SK-N-SH (cell line): Measurements from ENCODE around the gene GNPTAB. TPM values are rescaled to one million over a fixed set of nuclear protein-coding genes. Genes with fewer than 3 reads are reported as not detected.

Source experiments
- CTCF ChIA-PET: fragments of 300-600, 350-600 bp; formaldehyde crosslinking; extraction: SDS; loops from one replicate; lab custom pipeline; 2021; lab: Yijun Ruan, JAX
- POLR2A ChIA-PET: fragments of 350-600 bp; sonication (Branson Sonifier 250); formaldehyde crosslinking; extraction: SDS; loops from one replicate; lab custom pipeline; 2020; ENCODE audit warnings: antibody characterized with exemption, inconsistent platforms; lab: Yijun Ruan, JAX
- DNase-seq: peaks from one replicate; pipeline ENCODE4 v3.0.0; 2012
- H2AFZ ChIP-seq: fragments of 200-600 bp; sonication (generic); 2 replicates; pipeline ENCODE4 v1.8.1; 2016; ENCODE audit warnings: antibody characterized with exemption, mild to moderate bottlenecking, low read depth
- H3F3A ChIP-seq: fragments of 200-600 bp; sonication (generic); replicated peaks from 2 replicates; pipeline ENCODE3; 2016; ENCODE audit warnings: antibody characterized with exemption, mild to moderate bottlenecking; ENCODE audit not compliant: insufficient read depth
- H3K27ac ChIP-seq, 2 experiments: fragments of 200-500 bp in 1 of 2; fragments of 200-600 bp in 1 of 2; sonication (Bioruptor generic) in 1 of 2; sonication (generic), shearing (Covaris generic) in 1 of 2; 2 replicates each; pipeline versions ENCODE4 v1.5.1 to v1.6.1; 2014 to 2016; ENCODE audit warnings: low read depth in 2 of 2, inconsistent platforms in 1 of 2, low read length in 1 of 2, mild to moderate bottlenecking in 1 of 2, mixed read lengths in 1 of 2
- H3K27me3 ChIP-seq: fragments of 200-600 bp; sonication (generic), shearing (Covaris generic); 2 replicates; pipeline ENCODE4 v1.6.1; 2016; ENCODE audit warnings: mixed run types; ENCODE audit not compliant: insufficient read depth
- H3K36me3 ChIP-seq, 2 experiments: fragments of 200-500 bp in 1 of 2; fragments of 200-600 bp in 1 of 2; sonication (Bioruptor generic) in 1 of 2; sonication (generic) in 1 of 2; replicated peaks in 1 of 2; 2 replicates each; pipeline versions ENCODE3 to v1.5.1; 2014 to 2016; ENCODE audit warnings: low read length in 1 of 2, mild to moderate bottlenecking in 1 of 2; ENCODE audit not compliant: insufficient read depth in 2 of 2, control insufficient read depth in 1 of 2
- H3K4me1 ChIP-seq, 2 experiments: fragments of 200-500 bp in 1 of 2; fragments of 200-600 bp in 1 of 2; sonication (Bioruptor generic) in 1 of 2; sonication (generic), shearing (Covaris generic) in 1 of 2; 2 replicates each; pipeline versions ENCODE4 v1.5.1 to v1.6.1; 2014 to 2016; ENCODE audit warnings: low read depth in 1 of 2, low read length in 1 of 2, mixed run types in 1 of 2; ENCODE audit not compliant: insufficient read depth in 2 of 2, control insufficient read depth in 1 of 2
- H3K4me2 ChIP-seq: fragments of 200-600 bp; sonication (generic), shearing (Covaris generic); 2 replicates; pipeline ENCODE4 v1.6.1; 2017; ENCODE audit warnings: mixed run types
- H3K4me3 ChIP-seq, 2 experiments: fragments of 200-500 bp in 1 of 2; fragments of 200-600 bp in 1 of 2; sonication (Bioruptor generic) in 1 of 2; sonication (generic), shearing (Covaris generic) in 1 of 2; 2 replicates each; pipeline versions ENCODE4 v1.5.1 to v1.8.1; 2014 to 2016; ENCODE audit warnings: low read depth in 2 of 2, inconsistent platforms in 1 of 2, low read length in 1 of 2, mild to moderate bottlenecking in 1 of 2, mixed read lengths in 1 of 2, moderate library complexity in 1 of 2
- H3K79me2 ChIP-seq: fragments of 200-600 bp; sonication (generic); 2 replicates; pipeline ENCODE4 v1.8.1; 2017; ENCODE audit warnings: mild to moderate bottlenecking; ENCODE audit not compliant: insufficient read depth
- H3K9ac ChIP-seq: fragments of 200-600 bp; sonication (generic); 2 replicates; pipeline ENCODE4 v1.6.1; 2017; ENCODE audit warnings: mixed run types
- H3K9me2 ChIP-seq: fragments of 200-600 bp; sonication (generic); 2 replicates; pipeline ENCODE4 v1.6.1; 2017; ENCODE audit warnings: mixed run types
- H3K9me3 ChIP-seq: fragments of 200-600 bp; sonication (generic); 2 replicates; pipeline ENCODE4 v1.6.1; 2017; ENCODE audit warnings: mixed run types, mild to moderate bottlenecking, moderate library complexity
- H4K20me1 ChIP-seq: fragments of 200-600 bp; sonication (generic); 2 replicates; pipeline ENCODE4 v1.6.1; 2017; ENCODE audit warnings: mild to moderate bottlenecking, mixed run types; ENCODE audit not compliant: insufficient read depth
- CHD2 ChIP-seq: fragments of 150-350 bp; IDR thresholded peaks from 2 replicates; pipeline ENCODE4 v1.6.1; 2018; ENCODE audit warnings: low read length; ENCODE audit not compliant: partially characterized antibody
- EP300 ChIP-seq, 2 experiments: IDR thresholded peaks; 2 replicates each; pipeline versions ENCODE4 v1.4.0 to v1.6.1; 2012; ENCODE audit warnings: borderline replicate concordance in 1 of 2, low read depth in 1 of 2, low read length in 1 of 2
- POLR2AphosphoS5 ChIP-seq: IDR thresholded peaks from 2 replicates; pipeline ENCODE4 v1.6.1; 2012; ENCODE audit warnings: low read depth, low read length
- RAD21 ChIP-seq: IDR thresholded peaks from 2 replicates; pipeline ENCODE4 v1.6.1; 2012; ENCODE audit warnings: mild to moderate bottlenecking, low read length
- SMC3 ChIP-seq: IDR thresholded peaks from 2 replicates; pipeline ENCODE4 v1.6.1; 2012; ENCODE audit warnings: low read depth, low read length, improper control_type of control experiment
- WGBS: methylation state at CpG from one replicate; pipeline ENCODE4 v1.1.6; 2017; ENCODE audit warnings: low lambda C conversion rate; 5-methylcytosine and 5-hydroxymethylcytosine counted together
- polyA plus RNA-seq, 3 experiments: library from polyadenylated mRNA; depleted of rRNA; stranded (reverse); fragments of >200 nt; gene quantifications; 2 replicates each; pipeline ENCODE4 v1.2.3, GENCODE V29; 2012
- TF ChIP-seq, protein P1 (sequence below): fragments of 200-600 bp; sonication (generic); IDR thresholded peaks from 2 replicates; pipeline ENCODE4 v1.6.1; 2017; ENCODE audit warnings: antibody characterized with exemption, mild to moderate bottlenecking, moderate library complexity
- TF ChIP-seq, protein P2 (sequence below): IDR thresholded peaks from 2 replicates; pipeline ENCODE4 v1.6.1; 2012; ENCODE audit warnings: mild to moderate bottlenecking, low read depth, low read length, moderate library complexity
- TF ChIP-seq, protein P3 (sequence below): IDR thresholded peaks from 2 replicates; pipeline ENCODE4 v1.4.0; 2012; ENCODE audit warnings: low read depth, borderline replicate concordance

The GNPTAB gene
- polyA plus RNA-seq, 1 of the 3 experiments (the other 2 are of a cell fraction) = 18.8 TPM

DNA sequence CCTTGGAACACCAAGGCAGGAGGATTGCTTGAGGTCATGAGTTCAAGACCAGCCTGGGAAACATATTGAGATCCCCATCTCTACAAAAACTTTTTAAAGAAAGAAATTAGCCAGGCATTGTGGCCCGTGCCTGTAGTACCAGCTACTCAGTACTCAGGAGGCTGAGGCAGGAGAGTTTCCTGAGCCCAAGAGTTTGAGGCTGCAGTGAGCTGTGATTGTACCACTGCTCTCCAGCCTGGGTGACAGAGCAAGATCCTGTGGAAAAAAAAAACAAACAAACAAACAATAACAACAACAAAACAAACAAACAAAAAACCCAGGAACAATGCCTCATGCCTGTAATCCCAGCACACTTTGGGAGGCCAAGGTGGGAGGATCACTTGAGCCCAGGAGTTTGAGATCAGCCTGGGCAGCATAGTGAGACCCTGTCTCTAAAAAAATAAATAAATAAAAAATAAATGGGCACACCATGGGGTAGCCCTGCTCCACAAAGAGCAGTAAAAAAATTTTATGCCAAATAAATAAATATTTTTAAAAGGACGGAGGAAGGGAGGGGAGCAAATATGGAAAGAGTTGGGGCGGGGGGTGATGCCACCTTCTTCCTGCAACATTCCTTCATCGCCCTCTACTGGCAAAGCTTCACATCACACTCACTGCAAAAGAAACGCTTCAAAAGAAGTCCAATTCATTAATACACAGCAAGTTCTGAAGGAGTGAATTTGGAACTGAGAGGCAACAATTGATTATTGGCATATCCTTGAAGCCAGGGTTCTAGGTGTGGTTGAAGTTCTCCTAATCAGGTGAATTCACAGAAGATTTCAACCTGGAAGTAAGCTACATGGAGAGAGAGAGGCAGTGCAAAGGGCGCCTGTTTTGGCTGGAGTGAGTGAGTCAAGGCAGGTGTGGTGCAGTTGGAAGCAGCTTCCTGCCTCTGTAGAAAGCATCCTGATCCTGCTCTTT lies 8.8 kb upstream of the GNPTAB start:
- Histone ChIP-seq H3K27me3 (no peaks in the 10 kb centered on the region), H3K4me2 (no peak overlapping the region), H3K4me1 (no peaks in the 10 kb centered on the region), H3F3A (no peaks in the 10 kb centered on the region), H3K36me3 (no peaks in the 10 kb centered on the region), H3K79me2 (no peaks in the 10 kb centered on the region), H4K20me1 (no peaks in the 10 kb centered on the region), H3K9me3 (no peaks in the 10 kb centered on the region), H3K9me2 (no peaks in the 10 kb centered on the region), H3K27ac (no peak overlapping the region), H3K9ac (no peak overlapping the region), H3K4me3 (no peak overlapping the region), H2AFZ (0 out of 2 replicates have a peak overlapping the region, but pooled peaks have one; percentile 23)
- WGBS = 35% methylated on average over 6 of the region's 6 CpGs
- ChIA-PET POLR2A (no interaction called here), CTCF (interaction anchor here (0.7 to 5.8 kb wide), 39 partner anchors 9 to 470 kb away, joined by 3 to 73 read pairs (median 4); partner anchors contain the start of gene GNPTAB)
- DNase-seq = peak; percentile 62
- no peak for TF ChIP-seq POLR2AphosphoS5
- TF ChIP-seq SMC3 = peak; percentile 62
- no peak for TF ChIP-seq EP300 (IDR thresholded peaks at IDR 0.05; ENCODE audit: borderline replicate concordance in 1 of 2, low read depth in 1 of 2, low read length in 1 of 2)
- TF ChIP-seq CHD2 = no peak
- TF ChIP-seq, protein P1, sequence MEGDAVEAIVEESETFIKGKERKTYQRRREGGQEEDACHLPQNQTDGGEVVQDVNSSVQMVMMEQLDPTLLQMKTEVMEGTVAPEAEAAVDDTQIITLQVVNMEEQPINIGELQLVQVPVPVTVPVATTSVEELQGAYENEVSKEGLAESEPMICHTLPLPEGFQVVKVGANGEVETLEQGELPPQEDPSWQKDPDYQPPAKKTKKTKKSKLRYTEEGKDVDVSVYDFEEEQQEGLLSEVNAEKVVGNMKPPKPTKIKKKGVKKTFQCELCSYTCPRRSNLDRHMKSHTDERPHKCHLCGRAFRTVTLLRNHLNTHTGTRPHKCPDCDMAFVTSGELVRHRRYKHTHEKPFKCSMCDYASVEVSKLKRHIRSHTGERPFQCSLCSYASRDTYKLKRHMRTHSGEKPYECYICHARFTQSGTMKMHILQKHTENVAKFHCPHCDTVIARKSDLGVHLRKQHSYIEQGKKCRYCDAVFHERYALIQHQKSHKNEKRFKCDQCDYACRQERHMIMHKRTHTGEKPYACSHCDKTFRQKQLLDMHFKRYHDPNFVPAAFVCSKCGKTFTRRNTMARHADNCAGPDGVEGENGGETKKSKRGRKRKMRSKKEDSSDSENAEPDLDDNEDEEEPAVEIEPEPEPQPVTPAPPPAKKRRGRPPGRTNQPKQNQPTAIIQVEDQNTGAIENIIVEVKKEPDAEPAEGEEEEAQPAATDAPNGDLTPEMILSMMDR = peak; percentile 90
- TF ChIP-seq, protein P2, sequence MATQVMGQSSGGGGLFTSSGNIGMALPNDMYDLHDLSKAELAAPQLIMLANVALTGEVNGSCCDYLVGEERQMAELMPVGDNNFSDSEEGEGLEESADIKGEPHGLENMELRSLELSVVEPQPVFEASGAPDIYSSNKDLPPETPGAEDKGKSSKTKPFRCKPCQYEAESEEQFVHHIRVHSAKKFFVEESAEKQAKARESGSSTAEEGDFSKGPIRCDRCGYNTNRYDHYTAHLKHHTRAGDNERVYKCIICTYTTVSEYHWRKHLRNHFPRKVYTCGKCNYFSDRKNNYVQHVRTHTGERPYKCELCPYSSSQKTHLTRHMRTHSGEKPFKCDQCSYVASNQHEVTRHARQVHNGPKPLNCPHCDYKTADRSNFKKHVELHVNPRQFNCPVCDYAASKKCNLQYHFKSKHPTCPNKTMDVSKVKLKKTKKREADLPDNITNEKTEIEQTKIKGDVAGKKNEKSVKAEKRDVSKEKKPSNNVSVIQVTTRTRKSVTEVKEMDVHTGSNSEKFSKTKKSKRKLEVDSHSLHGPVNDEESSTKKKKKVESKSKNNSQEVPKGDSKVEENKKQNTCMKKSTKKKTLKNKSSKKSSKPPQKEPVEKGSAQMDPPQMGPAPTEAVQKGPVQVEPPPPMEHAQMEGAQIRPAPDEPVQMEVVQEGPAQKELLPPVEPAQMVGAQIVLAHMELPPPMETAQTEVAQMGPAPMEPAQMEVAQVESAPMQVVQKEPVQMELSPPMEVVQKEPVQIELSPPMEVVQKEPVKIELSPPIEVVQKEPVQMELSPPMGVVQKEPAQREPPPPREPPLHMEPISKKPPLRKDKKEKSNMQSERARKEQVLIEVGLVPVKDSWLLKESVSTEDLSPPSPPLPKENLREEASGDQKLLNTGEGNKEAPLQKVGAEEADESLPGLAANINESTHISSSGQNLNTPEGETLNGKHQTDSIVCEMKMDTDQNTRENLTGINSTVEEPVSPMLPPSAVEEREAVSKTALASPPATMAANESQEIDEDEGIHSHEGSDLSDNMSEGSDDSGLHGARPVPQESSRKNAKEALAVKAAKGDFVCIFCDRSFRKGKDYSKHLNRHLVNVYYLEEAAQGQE = no peak
- TF ChIP-seq RAD21 = peak; percentile 79

DNA sequence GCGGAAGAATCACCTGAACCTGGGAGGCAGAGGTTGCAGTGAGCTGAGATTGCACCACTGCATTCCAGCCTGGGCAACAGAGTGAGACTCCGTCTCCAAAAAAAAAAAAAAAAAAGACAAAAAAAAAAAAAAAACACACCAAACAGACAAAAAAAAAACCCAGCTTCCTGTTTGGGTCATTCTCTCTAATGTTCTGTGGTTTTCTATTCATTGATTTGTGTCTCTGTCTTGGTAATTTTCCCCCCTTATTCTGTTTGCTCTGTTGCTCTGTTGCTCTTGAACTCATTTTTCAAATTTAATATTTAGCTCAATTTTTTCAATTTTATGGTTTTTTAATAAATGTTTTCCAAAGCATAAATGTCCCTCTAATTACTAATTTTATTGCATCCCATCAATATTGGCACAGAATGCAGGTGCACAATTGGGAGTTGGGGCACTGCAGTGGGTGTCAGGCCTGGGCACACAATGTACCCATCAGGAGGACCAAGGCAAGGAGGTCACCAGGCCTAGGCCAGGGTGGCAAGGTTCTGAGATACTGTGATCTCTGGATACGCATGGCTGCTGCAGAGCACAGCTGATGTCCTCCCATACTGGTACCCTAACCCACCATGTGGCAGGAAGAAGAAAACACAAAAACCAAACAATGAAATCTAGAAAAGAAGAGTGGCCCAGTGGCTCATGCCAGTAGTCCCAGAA lies 8.0 kb upstream of the GNPTAB start:
- H3K4me2 ChIP-seq = no peak overlapping the region
- H3F3A ChIP-seq = no peaks in the 10 kb centered on the region
- H3K9ac ChIP-seq = no peak overlapping the region
- H3K9me3 ChIP-seq = no peaks in the 10 kb centered on the region
- WGBS = 84% methylated on average over 3 of the region's 3 CpGs
- ChIA-PET CTCF (interaction anchor here (0.6 to 5.8 kb wide), 12 partner anchors 10 to 424 kb away, joined by 3 to 73 read pairs (median 4); no protein-coding TSS in a partner anchor), POLR2A (no interaction called here)
- no peaks in the 10 kb centered on the region for H3K36me3 ChIP-seq
- no peak overlapping the region for H3K4me3 ChIP-seq
- DNase-seq = no peak
- no peaks in the 10 kb centered on the region for H4K20me1 ChIP-seq
- H3K27me3 ChIP-seq = no peaks in the 10 kb centered on the region
- no peaks in the 10 kb centered on the region for H3K4me1 ChIP-seq
- no peaks in the 10 kb centered on the region for H3K9me2 ChIP-seq
- no peaks in the 10 kb centered on the region for H3K79me2 ChIP-seq
- no peak overlapping the region for H3K27ac ChIP-seq
- TF ChIP-seq, protein P3, sequence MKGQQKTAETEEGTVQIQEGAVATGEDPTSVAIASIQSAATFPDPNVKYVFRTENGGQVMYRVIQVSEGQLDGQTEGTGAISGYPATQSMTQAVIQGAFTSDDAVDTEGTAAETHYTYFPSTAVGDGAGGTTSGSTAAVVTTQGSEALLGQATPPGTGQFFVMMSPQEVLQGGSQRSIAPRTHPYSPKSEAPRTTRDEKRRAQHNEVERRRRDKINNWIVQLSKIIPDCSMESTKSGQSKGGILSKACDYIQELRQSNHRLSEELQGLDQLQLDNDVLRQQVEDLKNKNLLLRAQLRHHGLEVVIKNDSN = no peak
- TF ChIP-seq, all 33 proteins: peak for 0
- no peak overlapping the region for H2AFZ ChIP-seq
